Activated CD4-positive, alpha-beta T cell treated with anti-CD3 and anti-CD28 coated beads, Interleukin-2, amount 50 U/mL, for 16 hours (primary cell): ENCODE measurements around the gene MRRF.

Experiments used
- DNase-seq: peaks from one replicate; pipeline ENCODE4 v3.0.0-alpha.2; 2020

The MRRF gene, protein sequence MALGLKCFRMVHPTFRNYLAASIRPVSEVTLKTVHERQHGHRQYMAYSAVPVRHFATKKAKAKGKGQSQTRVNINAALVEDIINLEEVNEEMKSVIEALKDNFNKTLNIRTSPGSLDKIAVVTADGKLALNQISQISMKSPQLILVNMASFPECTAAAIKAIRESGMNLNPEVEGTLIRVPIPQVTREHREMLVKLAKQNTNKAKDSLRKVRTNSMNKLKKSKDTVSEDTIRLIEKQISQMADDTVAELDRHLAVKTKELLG

DNA sequence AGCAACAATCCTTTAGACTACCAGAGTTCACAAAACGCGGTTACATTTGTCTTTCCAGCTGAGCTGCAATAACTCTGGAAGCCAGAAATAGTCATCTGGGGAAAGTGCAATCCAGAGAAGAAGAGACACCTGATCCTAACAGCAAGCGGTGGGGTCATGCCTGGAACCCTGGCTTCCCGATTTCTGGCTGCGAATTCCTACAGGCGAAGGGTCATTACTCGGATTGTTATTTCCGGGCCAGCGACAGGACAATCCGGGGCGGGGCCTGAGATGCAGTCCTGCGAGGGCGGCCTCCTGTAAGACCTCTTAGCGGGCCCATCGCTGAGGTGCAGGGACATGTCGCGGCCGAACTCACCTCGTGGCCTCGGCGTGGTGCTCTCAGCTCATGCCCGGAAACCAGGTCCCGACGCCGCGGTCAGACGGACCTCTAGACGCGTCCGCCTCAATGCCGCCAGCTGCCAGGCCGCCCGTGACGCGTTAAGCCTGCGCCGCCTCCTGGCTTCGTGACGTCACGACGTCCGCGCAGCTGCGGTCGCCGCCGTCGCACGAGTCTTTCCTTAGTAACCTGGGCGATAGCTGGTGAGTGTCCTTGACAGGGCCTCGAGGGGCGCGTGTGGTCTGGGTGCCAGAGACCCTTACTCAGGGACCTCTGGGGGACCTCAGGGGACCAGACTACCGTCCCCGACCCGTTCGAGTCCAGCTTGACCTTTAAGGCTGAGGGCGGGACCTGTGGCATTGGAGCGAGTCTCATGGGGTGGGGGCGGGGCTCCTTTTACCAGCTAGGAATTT lies at the start of gene MRRF, which contains the start of gene RBM18:
TSS of gene MRRF (plus strand) at position 523 of the 789 bp plus-strand sequence. CDS start 6,010 bp downstream, outside the sequence.
TSS of gene RBM18 (minus strand) at position 481 of the 789 bp plus-strand sequence. CDS start 3,348 bp downstream, outside the sequence.
- peak; percentile 92 for DNase-seq

DNA sequence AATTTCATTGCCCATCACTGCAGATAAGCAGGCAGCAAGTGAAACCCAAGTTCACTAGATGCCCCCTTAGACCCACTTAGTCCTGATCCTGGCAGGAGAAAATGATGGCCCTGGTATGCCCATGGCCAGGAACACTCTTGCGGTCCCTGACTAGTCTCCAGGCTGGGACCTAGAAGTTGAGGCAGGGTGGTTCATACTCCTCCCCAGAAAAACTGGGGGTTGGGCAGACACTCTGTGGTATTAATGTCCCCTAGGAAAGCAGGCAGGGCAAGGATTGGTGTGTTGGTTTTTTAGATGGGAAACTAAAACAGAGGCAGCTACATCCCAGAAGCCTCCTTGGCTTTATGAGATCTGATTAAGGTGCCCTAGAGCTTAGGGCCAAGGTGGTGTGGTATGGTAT lies 49.0 kb upstream of the MRRF start:
- no peak for DNase-seq

DNA sequence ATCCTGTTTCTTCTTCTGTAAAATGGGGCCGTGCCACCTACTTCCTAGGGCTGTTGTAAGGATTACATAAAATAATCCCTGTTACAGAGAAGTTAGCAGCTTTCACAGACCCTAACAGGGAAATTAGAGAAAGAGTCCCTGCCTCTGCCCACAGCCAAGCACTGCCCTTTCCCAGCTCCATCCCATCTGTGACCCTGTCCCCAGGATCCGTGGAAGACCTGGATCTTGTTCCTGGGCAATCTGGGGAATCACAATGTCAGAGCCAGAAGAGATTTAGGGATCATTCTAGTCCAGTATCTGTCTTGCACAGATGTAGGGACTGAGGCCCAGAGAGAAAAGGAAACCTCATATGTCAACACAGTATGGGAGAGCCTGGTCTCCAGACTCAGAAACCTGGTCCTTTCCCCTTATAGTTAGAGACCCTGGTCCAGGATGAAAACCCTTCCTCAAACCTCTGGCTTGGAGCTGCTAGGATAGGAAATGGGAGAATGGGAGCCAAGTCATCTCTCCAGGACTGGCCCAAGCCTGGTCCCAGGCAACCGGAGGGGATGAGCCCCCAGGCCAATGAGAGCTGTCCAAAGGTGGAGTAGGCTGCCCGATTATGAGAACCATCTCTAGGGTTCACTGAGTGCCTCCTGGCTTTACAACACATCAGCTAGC lies 48.4 kb upstream of the MRRF start:
- DNase-seq, result no peak

DNA sequence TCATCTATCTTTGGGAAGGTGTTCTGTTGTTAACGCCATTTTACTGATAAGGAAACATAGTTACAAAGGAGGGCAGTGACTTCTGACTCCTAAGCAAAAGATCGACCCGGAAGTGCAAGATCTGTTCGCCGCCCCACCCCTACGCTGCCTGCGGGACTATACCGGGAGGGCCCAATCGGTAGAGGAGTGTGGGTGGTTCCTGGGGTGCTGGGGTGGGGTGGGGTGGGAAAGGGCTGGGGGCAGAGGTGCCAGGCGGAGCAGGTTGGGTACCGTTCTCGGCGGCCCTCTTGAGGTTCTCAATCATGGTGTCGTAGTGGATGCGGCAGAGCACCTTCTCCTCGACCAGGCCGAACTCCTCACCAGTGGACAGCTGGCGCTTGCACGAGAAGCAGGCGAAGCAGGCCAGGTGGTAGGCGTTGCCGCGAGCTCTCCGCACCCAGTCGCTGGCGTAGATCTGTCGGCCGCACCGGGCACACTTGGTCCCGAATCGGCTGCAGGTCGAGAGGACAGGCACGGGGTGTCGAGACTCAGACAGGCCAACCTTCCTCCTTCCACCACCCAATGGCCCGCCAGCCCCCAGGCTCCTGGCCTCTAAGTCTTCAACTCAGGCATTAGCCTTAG lies 47.8 kb upstream of the MRRF start:
- no peak for DNase-seq

DNA sequence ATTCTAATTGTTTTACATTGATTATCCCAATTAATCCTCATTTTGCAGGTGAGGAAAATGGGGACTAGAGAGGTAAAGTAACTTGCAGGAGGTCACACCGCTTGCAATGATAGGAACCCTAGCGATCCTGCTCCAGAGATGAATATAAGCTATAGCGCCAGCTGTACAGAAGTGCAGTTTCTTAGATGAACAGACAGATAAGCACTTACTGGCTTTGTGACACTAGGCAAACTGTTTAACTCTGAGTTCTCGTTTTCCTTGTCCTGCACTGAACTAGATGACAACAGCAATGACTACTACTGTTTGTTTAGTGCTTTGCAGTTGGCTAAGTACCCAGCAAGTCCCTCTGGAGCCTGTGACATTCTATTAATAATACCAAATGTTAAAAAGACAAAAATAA lies 47.0 kb upstream of the MRRF start:
- no peak for DNase-seq

DNA sequence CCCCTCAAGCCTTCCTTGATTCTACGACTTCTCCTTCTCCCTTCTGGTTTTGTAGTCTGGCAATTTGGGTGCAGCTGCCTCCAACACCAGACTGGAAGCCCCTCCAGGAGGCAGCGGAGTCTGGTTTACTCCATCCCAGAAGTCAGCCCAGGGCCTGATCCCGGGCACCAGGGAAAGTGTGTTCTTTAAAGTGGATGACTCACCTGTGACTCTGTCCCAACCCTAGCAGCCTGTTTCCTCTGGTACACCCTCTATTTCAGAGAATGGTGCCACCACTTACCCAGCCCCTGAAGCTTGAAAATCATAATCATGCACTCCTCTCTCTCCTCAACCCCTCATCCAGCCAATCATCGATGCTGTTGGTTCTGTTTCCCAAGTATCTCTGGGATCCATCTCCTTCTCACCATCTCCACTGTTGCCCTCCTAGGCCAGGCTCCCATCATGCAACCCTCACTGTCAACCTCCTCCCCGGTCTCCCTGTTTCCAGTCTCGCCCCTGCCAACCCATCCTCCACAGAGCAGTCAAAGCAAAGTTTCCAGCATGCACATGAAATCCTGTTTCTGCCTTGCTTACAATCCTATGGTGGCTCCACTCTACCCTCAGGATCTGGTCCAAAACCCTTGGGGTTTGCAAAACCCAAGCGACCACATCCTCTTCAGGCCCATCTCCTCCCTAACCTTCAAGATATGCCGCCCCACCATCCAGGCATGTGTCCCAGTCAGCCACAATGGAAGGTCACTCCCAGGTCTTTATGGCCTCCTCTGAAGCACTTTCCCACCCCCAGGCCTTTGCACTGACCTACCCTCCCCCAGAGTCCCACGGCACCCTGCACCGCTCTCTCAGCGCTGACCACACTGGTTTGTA lies 46.4 kb upstream of the MRRF start:
- no peak for DNase-seq

DNA sequence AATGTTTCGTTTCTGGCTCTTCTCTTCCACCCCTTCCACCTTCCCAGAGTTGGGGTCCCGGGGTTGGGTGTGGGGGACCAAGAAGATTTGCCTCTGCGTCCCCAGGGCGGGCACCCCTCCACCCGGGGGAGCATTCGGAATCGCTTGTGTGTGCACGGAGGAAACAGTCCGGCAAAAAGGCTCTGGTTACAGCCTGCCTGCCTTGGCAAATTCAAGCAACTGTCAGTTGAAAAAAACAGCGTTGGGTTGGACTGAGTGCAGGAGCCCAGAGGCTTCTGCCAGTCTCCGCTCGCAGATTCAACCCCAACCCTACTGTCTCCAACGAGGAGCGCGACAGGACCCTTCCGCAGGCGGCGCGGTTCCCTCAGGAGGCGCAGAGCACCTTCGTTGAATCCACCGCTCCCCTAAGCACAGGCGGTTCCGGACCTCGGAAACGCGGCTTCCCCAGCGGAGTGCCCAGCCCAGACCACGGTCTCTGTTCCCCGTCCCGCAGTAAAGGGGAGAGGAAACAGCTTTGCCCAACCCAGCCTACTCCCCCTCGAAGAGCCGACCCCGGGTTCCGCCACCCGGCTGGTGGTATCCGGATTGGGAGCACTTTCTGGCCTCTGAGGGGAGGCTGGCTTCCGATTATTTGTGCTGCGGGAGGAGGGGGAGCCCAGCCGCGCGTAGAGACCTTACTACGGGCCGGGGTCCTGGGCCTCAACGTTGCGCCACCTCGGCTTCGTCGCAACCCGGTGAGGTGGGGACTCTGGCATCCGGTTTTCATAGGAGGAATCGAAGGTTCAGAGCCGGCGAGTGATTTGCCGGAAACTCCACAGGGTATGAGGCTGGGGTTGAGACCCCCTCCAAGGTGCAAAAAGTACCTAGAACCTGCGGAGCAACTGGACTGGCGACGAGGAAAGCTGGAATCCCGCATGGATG lies 45.5 kb upstream of the MRRF start:
- no peak for DNase-seq

DNA sequence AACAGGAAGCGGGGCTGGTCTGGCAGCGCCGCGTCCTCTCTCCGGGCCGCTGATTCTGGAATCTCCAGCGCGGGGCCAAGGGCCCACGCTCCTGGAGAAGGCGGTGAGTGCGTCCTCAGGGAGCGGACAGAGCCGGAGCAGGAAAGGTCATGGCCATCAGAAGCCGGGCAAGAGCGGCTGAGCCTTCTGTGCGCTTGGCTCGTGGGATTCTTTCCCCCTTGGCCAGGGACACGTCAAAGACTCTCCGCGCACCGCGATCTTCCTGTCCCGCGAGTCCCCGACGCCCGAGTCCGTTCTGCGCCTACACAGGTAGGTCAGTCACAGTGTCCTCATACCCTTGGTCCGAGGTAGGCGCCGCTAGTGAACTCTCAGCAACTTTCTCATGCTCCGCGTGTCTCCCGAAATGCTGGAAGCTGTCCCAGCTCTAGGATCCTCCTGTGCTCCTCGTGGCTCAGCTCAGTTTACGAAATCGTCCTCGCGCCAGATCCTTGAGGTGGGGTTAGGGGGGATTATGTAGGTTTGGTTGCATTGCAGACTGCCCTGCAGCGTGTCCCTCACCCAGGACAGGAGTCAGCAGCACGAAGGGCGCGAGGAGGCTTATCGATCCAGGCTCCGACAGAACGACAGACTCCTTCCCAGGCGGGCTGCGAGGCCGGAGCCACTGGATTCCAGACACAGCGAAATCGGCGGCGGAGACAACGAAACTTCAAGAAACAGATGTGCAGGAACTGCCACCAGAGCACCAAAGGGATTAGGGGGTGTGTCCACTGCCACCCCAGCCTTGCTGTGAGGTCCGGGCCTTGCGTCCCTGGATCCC lies 44.6 kb upstream of the MRRF start:
- no peak for DNase-seq

DNA sequence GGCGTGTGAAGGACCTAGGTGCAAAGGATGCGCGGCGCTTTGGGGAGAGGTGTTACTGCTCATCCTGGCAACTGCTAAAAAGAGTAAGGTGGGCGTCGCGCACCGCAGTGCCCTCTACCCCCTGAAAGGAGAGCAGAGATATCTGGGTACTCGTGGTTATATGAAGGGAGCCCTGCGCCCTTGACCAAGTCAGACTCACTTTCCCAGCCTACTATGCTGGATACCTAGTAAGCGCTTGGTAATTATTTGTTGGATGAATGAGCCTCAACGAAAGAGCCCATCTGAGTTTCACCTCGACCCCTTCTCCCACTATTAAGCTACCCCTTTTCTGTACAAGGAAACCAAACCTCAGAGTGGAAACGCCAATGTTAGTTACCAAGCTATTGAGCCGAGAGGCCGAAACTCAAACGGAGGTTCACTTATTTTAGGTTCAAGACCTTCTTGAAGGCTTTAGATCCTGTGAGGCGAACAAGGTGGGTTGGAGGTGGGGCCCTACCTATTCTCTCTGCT lies 44.0 kb upstream of the MRRF start:
- DNase-seq, result no peak

DNA sequence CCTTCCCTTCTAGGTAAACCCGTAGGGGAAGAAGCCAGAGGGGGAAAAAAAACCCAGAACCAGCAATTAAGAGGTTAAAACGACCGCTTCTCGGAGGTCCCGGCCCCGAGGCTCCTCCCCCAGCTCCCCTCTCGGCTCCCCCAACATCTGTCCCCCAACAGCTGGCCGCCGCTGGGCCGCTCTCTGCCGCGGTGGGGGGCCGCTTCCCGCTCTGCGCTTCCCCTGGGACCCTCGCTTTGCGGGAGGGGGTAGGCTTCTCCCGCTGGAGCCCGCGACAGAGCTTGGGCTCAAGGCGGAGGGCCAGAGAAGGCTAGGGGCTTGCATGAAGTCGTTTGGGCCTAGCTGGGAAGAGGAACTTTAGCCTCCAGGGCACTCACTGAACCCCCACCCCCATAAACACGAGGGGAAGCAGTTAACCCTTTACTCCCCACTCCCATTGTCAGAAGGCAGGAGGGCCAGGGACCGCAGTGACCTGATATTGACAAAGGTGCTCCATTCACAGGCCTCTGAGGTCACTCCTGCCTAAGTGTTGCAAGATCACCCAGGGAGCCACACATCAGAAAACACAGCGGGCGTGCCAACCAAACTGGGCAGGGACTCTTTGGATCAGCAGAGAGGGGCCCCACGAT lies 43.4 kb upstream of the MRRF start:
- no peak for DNase-seq

DNA sequence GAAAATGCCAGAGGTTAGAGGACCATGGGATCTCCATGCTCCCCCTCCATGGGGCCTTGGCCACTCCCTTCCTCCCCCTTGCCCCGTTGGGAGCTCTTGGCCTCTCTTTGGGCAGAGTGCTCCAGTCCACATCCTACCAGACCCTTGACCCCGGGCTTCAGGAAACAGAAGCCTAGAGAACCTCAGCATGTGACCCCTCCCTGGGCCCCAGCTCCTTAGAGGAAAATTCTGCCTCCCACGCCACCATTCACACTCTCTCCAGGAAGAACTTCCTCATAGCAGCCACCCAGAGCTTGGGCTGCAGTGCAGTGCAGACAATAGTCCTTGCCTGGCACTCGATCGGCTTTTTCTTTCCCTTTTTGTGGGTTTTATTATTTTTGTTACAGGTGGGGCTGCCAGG lies 41.9 kb upstream of the MRRF start:
- DNase-seq, result no peak

DNA sequence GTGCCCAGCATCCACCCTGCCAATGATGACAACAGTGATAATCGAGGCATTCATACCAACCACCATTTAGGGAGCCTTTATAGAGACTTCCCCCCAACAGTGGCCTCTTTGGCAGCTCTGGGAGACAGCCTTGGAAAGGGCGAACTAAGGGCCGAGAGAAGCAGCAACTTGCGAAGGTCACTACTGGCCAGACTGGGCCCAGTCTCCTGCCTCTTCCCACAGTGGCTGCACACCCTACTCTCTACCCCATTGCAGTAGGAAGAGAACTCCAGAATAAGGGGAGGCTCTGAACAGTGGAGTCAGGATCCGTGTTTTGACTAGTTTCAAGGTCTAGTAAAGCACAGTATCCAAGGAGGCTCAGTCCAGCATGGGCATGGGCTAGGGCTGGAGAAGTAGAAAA lies 41.2 kb upstream of the MRRF start:
- no peak for DNase-seq

DNA sequence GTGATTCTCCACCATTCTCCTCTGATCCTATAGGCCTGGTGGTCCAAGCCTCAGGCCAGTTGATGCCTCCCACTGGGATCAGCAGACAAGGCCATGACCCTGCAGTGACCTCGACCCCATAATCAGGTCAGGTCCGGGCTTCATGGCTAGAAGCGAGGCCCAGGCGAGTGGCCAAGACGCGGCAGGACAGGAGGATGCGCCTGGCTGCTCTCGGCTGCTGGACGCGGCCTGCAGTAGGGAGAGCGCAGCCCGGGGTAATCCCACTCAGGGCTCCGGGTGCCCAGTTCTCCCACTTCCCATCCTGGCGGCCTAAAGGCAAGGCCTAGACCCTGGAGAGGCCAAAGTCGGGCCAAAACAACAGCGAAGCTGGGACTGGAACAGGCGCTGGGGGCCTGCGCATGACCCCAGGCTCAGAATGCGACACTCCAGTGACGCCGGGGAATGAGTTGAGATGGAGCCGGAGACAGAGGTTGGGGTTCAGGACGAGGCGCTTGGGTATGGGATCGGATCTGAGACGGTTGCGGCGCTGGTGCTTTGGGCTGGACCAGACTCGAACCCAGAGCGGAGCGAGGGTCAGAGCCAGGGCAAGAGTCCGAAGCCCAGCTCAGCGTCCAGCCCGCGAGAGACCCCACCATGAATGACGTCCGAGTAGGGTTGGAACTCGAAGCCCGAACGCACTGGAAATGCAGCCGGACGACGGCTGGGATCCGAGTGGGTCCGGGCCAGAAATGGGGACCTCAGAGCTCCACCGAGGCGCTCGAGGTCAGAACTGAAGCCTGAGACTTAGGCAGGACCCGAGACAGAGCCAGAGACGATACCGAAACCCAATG lies 39.2 kb upstream of the MRRF start:
- DNase-seq, result no peak

DNA sequence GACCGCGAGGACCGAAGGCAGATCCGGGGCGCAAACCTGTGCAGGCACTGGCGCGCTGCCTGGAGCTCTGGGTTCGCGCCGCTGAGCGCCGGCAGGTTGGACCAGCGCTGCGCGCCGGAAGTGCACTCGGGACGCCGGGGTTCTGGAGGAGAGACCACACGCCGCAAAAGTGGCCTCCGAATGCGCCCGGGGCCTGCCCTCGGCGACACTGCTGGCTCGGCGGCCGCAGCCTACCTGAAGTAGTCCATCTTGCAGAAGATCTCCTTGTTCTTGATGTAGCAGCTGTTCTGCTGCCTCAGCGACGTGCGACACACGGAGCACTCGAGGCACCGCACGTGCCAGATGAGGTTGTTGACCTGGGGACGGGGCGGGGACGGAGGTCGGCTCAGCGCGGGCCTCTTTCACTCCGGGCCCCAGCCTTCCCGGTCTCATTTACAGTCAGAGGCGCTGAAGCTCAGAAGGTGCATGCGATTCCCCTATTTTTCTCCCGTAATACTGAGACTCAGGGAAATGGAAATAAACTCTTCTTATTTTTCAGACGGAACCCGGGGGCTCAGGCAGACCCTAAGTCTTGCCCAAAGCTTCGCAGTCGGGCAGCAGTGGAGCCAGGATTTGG lies 38.4 kb upstream of the MRRF start:
- no peak for DNase-seq

DNA sequence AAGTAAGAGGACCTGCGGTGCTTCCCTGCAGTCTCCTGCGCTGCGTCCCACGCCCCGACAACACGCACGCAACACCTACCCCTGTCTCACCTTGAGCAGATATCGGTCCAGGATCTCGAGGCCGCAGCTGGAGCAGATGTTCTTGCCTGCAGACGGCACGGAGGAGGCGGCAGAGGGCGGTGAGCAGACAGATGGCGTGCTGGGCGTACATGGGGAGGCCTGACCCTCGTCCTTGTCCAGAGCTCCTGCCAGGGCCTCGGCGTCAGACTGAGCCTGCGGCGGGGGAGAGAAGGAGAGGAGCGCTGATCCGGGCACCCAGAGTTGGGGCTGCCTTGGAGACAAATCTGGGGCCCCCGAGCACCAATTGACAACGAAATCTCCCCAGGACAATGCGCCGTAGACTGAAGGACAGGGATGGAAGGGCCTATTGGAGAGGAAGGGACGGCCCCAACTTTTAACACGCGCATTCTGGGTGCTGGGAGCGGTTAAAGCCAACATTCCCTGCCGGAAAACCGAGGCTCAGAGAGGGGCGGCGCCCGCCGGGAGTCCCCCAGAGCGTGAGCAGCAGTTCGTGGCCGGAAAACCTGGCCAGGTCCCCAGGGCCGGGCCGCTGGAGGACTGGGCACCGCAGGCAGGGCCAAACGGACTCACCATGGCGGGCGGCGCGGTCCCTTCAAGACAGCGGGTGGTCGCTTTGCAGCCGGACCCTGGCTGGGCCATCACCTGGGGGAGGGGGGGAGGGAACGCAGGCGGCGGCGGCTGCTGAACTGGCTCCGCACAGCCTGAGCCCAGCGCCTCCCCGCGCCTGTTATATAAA lies 37.7 kb upstream of the MRRF start:
- DNase-seq, result no peak

DNA sequence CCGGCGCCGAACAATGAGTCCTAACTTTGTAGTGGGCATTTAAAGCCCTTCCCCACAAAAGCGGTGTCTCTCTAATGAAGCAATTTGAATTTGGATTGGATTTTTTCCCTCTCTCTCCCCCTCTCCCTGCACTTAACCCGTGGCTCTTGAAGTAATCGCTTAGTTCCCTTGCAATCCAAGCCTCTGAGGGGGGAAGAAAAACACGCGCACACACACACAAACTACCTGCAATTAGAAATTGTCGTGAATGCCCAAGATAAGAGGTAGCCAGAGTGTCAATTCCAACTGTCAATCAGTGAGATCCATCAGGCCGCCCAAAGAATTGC lies 37.1 kb upstream of the MRRF start:
- DNase-seq, result no peak

DNA sequence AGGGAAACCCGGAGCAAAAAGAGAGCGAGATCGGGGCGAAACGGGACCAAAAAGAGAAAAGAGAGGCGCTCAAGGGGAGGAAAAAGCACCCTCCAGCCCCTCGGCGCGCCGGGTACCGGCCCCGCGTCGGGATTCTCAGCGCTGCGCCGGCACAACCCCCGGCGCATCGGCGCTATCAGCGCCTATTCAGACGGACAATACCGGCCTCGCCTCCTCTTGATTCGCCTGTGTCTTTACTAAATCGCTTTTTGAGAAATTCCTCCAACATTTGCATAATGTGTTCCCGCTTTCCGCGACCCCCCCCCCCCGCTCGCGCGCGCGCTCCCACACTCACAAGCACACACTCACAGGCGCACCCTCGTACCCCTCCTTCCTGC lies 36.5 kb upstream of the MRRF start:
- DNase-seq, result no peak
